GM21515 (cell line): Measurements from ENCODE around the gene AKT2.

ENCODE experiments used
- ATAC-seq: cut with Tn5 transposase; IDR thresholded peaks from one replicate; pipeline ENCODE4 v1.9.1; 2021; ENCODE audit not compliant: unreplicated experiment

AKT2 gene

GRCh38 chr19:40255619-40256166, 29.5 kb downstream of the AKT2 start:
- ATAC-seq: no peak

DNA sequence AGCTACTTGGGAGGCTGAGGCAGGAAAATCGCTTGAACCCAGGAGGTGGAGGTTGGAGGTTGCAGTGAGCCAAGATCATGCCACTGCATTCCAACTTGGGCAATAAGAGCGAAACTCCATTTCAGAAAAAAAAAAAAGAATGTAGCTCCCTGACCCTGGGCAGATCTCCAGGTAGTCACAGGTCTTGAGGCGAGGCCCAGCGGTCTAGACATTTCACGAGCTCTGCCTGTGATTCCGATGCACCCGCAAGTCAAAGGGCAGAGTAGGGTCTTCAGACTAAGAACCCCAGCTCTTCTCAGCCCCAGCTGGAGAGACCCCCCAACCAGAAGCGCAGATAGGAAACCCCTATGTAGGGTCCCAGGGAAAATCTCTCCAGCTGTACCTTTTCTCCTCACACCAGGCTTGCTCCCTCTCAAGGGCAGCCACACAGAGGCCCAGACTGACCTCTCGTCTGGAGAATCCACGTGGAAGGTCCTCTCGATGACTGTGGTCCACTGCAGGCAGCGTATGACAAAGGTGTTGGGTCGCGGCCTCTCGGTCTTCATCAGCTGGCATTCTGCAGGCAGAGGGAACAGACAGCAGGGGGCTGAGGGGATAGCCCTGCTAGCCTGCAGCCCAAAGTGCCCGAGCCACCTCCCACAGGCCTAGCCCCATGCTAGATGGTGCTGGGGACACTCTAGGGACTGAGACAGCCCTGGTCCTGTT, 30.3 kb downstream of the AKT2 start:
- ATAC-seq: no peak

- ATAC-seq: no peak
Observed at GRCh38 chr19:40253611-40254092, 31.5 kb downstream of the AKT2 start.

GRCh38 chr19:40252395-40252794, 32.8 kb downstream of the AKT2 start:
- no peak for ATAC-seq

DNA sequence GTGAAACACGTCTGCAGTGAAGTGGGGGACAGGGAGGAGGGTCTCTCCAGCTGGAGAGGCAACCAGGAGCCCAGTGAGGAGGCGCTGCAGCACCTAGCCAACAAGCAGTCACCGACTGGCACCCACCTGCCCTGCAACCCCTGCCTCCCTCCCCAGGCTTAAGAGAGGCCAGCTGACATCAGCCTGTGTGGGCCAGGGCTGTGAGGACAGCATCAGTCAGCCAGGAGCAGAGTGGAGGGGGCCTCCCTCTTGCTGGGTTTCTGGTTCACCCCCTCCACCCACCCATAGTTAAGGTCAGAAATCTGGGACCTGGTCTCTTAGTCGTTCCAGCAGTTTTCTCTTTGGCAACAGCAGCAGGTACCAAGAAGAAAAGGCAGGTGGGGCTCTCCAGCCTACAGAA, 33.2 kb downstream of the AKT2 start:
- ATAC-seq: no peak

- ATAC-seq: no peak
Observed at GRCh38 chr19:40251244-40251643, 33.9 kb downstream of the AKT2 start.

GRCh38 chr19:40249781-40250180, 35.4 kb downstream of the AKT2 start:
- ATAC-seq: no peak

DNA sequence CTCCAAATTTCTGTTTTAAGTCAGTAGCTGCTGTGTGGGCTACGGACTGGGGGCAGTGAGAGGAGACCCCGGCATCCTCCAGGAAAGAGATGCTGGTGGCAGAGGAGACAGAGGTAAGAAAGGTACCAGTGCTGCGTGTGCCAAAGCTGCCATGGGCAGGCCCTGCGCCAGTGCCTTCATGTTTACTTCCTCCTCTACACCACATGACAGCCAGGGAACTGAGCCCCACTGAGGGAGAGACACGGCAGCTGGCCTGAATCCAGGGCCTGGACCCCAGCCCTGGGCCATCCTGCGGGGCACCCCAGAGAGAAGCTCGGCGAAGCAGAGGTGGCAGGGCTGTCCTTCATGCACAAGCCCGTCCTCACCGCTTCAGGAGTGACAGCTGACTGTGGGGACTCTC, 35.9 kb downstream of the AKT2 start:
- no peak for ATAC-seq

- no peak for ATAC-seq
Observed at GRCh38 chr19:40247735-40248262, 37.3 kb downstream of the AKT2 start.

DNA sequence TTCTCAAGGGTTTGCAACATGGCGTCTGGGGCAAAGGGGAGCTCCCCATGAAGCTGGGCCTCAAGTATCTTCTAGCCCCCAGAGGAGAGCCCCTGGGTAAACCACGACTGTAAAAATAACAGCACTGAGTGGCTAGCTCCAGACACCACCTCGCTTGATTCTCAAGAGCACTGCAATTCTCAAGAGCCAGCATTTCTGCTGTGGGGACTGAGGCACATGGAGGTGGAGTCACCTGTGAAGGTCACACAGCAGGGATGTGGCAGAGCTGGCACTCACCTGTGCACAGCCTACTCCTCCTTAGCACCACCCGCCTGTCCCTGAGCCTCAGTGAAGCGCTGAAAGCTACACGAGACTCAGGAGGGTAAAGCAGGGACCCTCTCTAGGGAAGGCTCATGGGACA, 38.0 kb downstream of the AKT2 start:
- ATAC-seq: no peak

GRCh38 chr19:40246292-40247073, 38.7 kb downstream of the AKT2 start:
- ATAC-seq: no peak

- no peak for ATAC-seq
Observed at GRCh38 chr19:40245506-40246128, 39.5 kb downstream of the AKT2 start.

- ATAC-seq: no peak
Observed at GRCh38 chr19:40244579-40245317, 40.4 kb downstream of the AKT2 start.

- no peak for ATAC-seq
Observed at GRCh38 chr19:40243181-40243580, 42.0 kb downstream of the AKT2 start.

- ATAC-seq: no peak
Observed at GRCh38 chr19:40242480-40242879, 42.7 kb downstream of the AKT2 start.

GRCh38 chr19:40241809-40242384, 43.2 kb downstream of the AKT2 start:
- ATAC-seq: no peak

- ATAC-seq: no peak
Observed at GRCh38 chr19:40241125-40241808, 43.9 kb downstream of the AKT2 start.

DNA sequence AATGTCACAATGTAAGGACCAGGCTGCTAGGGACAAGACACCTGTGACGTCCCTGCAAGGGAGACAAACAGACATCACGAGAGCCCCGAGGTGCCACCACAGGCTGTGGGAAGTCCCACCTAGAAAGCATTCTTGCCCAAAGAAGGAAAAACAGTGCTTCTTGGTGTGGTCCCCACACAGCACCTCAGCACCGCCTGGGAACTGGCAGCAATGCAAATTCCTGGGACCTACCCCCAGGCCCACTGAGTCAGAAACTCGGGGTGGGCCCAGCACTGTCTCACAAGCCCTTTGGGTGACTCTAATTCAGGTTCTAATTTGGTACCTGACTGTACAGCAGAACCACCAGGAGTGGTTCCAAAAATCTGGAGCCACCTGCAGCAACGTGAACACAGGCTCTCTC, 44.8 kb downstream of the AKT2 start:
- ATAC-seq: no peak

DNA sequence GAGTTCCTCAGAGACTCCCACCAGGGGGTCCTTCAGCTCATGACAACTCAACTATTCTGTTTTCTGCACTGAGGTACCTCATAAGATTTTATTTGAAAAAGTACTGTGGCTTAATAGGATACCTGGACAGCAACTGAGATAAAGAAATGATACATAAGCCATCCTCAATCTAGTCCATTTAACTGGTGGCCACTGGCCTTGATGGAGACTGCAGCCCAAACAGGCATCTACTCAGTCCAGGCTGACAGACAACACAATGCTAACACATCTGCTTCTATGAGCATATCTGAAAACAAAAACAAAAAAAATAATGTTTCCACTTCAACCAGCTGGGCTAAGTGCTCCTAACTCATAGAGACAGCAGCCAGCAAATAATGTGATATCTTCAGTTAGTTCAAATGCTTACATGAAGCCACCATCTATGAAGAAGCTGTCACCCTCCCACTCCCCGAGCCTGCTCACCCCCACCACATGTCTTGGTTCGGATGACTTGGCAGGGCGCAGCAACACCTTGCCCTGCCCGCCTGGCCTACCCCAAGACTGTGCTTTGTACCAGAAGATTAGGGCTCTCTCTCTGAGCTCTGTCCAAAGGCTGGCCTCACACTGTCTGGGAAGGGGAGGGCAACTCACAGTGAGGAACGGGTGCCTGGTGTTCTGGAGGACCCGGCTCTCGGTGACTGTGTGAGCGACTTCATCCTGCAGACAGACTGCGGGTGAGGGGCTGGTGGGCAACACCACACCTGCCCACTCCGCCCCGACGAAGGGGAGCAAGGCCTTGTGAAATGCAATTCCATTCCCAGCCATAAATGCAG, 45.5 kb downstream of the AKT2 start:
- no peak for ATAC-seq
